NB4 (cell line): ENCODE data around the gene SLX4.

Experiments used
- CTCF ChIP-seq: IDR thresholded peaks from one replicate; pipeline ENCODE4 v1.5.1; 2012; ENCODE audit warnings: low read depth, low read length
- MAX ChIP-seq: IDR thresholded peaks from 2 replicates; pipeline ENCODE4 v1.6.1; 2011; ENCODE audit warnings: low read depth, low read length
- POLR2A ChIP-seq: IDR thresholded peaks from 2 replicates; pipeline ENCODE4 v1.6.1; 2011; ENCODE audit warnings: mild to moderate bottlenecking; ENCODE audit not compliant: insufficient read length; ENCODE audit errors: extremely low read depth

- TF ChIP-seq CTCF, result no peak
- no peak for TF ChIP-seq MAX
- no peak for TF ChIP-seq POLR2A
Measured at GRCh38 chr16:3595521-3596021, 15.8 kb downstream of the SLX4 start.
